ENCODE results near the gene CISD1. TPM values are rescaled to one million over a fixed set of nuclear protein-coding genes. Genes with fewer than 3 reads are reported as not detected.

The CISD1 gene
- total RNA-seq, 3 donors from 2014 or later = 9.9 to 27.2 (median 13.2) TPM

DNA sequence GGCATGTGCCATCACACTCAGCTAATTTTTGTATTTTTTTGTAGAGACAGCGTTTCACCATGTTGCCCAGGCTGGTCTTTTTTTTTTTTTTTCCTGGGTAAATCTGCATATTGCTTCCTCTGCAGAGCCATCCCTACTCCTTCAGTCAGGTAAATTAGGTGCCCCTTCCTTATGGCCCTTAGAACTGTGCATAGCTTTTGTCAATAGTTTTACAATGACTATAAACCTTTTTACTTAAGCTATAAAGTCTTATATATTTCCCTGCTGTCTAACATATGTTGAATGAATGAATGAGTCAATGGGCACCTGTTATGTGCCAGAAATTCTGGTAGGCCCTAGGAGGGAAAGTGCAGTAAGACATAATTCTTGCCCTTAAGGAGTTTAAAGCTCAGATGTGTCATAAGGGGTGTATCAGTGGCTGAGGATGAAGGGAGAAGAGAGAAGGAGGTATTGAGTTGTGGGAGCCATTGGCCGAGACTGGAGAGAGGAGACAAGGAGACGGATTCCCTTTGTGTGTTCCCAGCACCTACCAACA, 35.2 kb downstream of the CISD1 start:
- Histone ChIP-seq H3K4me1 (no peaks in the 10 kb centered on the region), H3K9me3 (no peaks in the 10 kb centered on the region), H3K4me3 (no peak overlapping the region), H3K36me3 (no peaks in the 10 kb centered on the region), H3K27me3 (peaks cover 0 to 4% of the 10 kb centered on the region in 2 donors), H3K27ac (no peak overlapping the region)
- intact Hi-C loops (cut with DNase I; ENCODE audit: low total_unique reads) = no loop called here
- TF ChIP-seq POLR2A (IDR thresholded peaks at IDR 0.05) (no peak), POLR2AphosphoS5 (IDR thresholded peaks at IDR 0.05) (no peak), CTCF (IDR thresholded peaks at IDR 0.05) (no peak)
- no peak for DNase-seq (ENCODE audit: low spot score in 2 of 2)

DNA sequence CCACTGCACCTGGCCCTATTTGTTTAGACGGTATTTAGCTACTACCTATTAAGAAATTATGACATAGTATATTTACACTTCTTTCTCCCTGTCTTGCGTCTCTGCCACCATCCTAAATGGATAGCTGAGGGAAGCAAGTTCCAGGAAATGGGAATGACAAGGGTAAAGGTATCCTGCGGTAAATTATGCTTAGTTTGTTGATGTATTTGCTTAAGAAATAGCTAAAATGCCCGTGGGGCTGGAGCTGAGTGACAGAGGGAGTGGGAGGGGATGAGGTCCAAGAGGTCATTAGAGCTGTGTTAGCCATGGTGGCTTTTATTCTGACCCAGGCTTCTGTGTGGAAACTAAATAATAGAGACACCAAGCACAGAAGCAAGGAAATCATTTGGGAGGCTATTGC, 36.9 kb downstream of the CISD1 start:
- Histone ChIP-seq H3K9me3 (no peaks in the 10 kb centered on the region), H3K27ac (no peak overlapping the region), H3K4me1 (no peaks in the 10 kb centered on the region), H3K27me3 (peaks cover 0 to 4% of the 10 kb centered on the region in 2 donors), H3K36me3 (no peaks in the 10 kb centered on the region), H3K4me3 (no peak overlapping the region)
- intact Hi-C loops (cut with DNase I; ENCODE audit: low total_unique reads) = no loop called here
- DNase-seq (ENCODE audit: low spot score in 2 of 2) = no peak
- TF ChIP-seq POLR2A (IDR thresholded peaks at IDR 0.05) = no peak
- TF ChIP-seq POLR2AphosphoS5 (IDR thresholded peaks at IDR 0.05) = no peak
- TF ChIP-seq CTCF (IDR thresholded peaks at IDR 0.05) = no peak

GRCh38 chr10:58307676-58308075, 38.7 kb downstream of the CISD1 start:
- no peaks in the 10 kb centered on the region for H3K36me3 ChIP-seq
- TF ChIP-seq CTCF (IDR thresholded peaks at IDR 0.05) (no peak), POLR2AphosphoS5 (IDR thresholded peaks at IDR 0.05) (no peak), POLR2A (IDR thresholded peaks at IDR 0.05) (no peak)
- H3K4me3 ChIP-seq = no peak overlapping the region
- H3K4me1 ChIP-seq = no peaks in the 10 kb centered on the region
- no peak overlapping the region for H3K27ac ChIP-seq
- intact Hi-C loops (cut with DNase I; ENCODE audit: low total_unique reads) = no loop called here
- H3K9me3 ChIP-seq = no peaks in the 10 kb centered on the region
- DNase-seq (ENCODE audit: low spot score in 2 of 2) = no peak
- H3K27me3 ChIP-seq = peaks cover 0 to 4% of the 10 kb centered on the region in 2 donors

DNA sequence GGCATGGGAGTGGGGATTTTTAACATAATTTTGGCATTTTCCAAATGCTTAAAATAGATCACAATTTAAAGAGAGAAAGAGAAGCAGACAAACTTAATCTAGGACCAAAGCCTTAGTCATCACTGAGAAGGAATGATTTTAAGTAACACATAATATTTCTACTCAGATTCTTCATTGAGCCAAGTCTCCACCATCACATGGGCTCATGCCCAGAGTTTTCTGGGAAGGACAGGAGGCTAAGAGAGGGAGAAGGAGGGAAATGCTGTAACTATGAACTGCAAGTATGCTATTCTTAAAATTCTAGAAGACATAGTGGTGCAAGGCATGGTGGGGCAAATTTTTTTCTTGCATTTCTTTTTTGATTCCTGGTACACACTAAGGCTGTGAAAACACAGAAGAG, 42.1 kb downstream of the CISD1 start:
- intact Hi-C loops (cut with DNase I; ENCODE audit: low total_unique reads) = no loop called here
- no peaks in the 10 kb centered on the region for H3K36me3 ChIP-seq

GRCh38 chr10:58316874-58317273, 47.9 kb downstream of the CISD1 start:
- no peaks in the 10 kb centered on the region for H3K27me3 ChIP-seq
- no peak overlapping the region for H3K4me3 ChIP-seq
- no peak overlapping the region for H3K27ac ChIP-seq
- intact Hi-C loops (cut with DNase I; ENCODE audit: low total_unique reads) = no loop called here
- no peaks in the 10 kb centered on the region for H3K9me3 ChIP-seq
- no peaks in the 10 kb centered on the region for H3K4me1 ChIP-seq
- no peak for TF ChIP-seq CTCF (IDR thresholded peaks at IDR 0.05)
- TF ChIP-seq POLR2AphosphoS5 (IDR thresholded peaks at IDR 0.05) = no peak
- no peak for DNase-seq (ENCODE audit: low spot score in 2 of 2)
- H3K36me3 ChIP-seq = no peaks in the 10 kb centered on the region

More for the DNA sequence above, 42.1 kb downstream of the CISD1 start:
- no peaks in the 10 kb centered on the region for H3K9me3 ChIP-seq
- no peaks in the 10 kb centered on the region for H3K4me1 ChIP-seq
- no peak overlapping the region for H3K27ac ChIP-seq
- H3K4me3 ChIP-seq = no peak overlapping the region
- no peaks in the 10 kb centered on the region for H3K27me3 ChIP-seq
- no peak for TF ChIP-seq CTCF (IDR thresholded peaks at IDR 0.05)
- no peak for TF ChIP-seq POLR2A (IDR thresholded peaks at IDR 0.05)
- no peak for TF ChIP-seq POLR2AphosphoS5 (IDR thresholded peaks at IDR 0.05)
- DNase-seq (ENCODE audit: low spot score in 2 of 2) = no peak

Data from breast epithelium (tissue), 4 donors.